Measurements from ENCODE around the gene LHX2. TPM values are rescaled to one million over a fixed set of nuclear protein-coding genes. Genes with fewer than 3 reads are reported as not detected.

LHX2 gene
- total RNA-seq, 2 experiments from 2014 or later, result 0.14 TPM; not detected in 1

DNA sequence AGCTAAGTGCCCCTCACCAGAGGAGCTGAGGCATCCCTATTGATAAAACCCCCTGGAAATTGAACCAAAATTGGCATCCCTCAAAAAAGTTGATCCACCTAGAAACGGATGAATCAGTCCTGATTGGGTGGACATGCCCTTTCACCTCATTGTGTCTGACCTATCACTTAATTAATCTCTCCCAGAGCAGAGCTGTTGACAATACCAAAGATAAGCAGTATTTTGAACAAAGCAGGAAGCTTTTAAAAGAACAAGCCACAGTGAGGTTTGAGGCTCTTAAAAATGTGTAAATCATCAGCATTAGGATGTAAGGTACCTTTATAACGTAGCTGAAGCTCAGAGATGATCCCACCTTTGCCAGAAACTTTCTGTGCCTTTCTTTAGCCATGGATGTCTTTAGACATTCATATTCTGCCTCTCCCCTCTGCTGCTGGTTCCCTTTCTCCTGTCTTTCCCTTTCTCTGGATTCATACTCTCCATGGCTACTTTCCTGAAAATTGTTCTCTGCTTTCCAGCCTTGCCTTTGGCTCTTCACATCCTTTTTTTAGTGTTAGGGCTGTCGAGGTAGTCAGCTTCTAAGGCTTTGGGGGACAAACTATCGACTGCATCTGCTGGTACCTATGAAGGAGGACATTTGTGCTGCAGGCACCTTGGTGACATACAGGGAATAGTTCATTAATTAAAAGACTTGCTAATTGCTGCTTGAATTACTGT is 7.8 kb upstream of the LHX2 start:
- peaks cover 0 to 7% of the 10 kb centered on the region in 2 experiments for H3K9me3 ChIP-seq (ENCODE audit: control insufficient read depth in 1 of 2, insufficient read depth in 1 of 2, low read length in 2 of 2)
- peaks cover 11% of the 10 kb centered on the region for H3K4me1 ChIP-seq (ENCODE audit: insufficient read depth, low read length)
- no peak overlapping the region for H3K4me3 Mint-ChIP-seq
- ChIA-PET POLR2A (no interaction called here), CTCF (no interaction called here)
- no peak overlapping the region for H3K27ac Mint-ChIP-seq
- H3K4me1 Mint-ChIP-seq (ENCODE audit: low read depth), result peaks cover 20% of the 10 kb centered on the region
- H3K36me3 Mint-ChIP-seq (ENCODE audit: low read depth), result no peaks in the 10 kb centered on the region
- intact Hi-C loops (cut with DNase I, micrococcal nuclease), result no loop called here
- TF ChIP-seq, protein P1, sequence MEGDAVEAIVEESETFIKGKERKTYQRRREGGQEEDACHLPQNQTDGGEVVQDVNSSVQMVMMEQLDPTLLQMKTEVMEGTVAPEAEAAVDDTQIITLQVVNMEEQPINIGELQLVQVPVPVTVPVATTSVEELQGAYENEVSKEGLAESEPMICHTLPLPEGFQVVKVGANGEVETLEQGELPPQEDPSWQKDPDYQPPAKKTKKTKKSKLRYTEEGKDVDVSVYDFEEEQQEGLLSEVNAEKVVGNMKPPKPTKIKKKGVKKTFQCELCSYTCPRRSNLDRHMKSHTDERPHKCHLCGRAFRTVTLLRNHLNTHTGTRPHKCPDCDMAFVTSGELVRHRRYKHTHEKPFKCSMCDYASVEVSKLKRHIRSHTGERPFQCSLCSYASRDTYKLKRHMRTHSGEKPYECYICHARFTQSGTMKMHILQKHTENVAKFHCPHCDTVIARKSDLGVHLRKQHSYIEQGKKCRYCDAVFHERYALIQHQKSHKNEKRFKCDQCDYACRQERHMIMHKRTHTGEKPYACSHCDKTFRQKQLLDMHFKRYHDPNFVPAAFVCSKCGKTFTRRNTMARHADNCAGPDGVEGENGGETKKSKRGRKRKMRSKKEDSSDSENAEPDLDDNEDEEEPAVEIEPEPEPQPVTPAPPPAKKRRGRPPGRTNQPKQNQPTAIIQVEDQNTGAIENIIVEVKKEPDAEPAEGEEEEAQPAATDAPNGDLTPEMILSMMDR (IDR thresholded peaks at IDR 0.05), result no peak
- peaks cover 90% of the 10 kb centered on the region for H3K27me3 Mint-ChIP-seq
- no peaks in the 10 kb centered on the region for H3K9me3 Mint-ChIP-seq
- H3K36me3 ChIP-seq (ENCODE audit: insufficient read depth, low read length), result no peaks in the 10 kb centered on the region
- no peak overlapping the region for H3K4me3 ChIP-seq (ENCODE audit: low read length)
- DNase-seq (no peak), ATAC-seq (ENCODE audit: poor library complexity) (no peak)
- H3K27me3 ChIP-seq (ENCODE audit: control insufficient read depth in 1 of 2, insufficient read depth in 2 of 2, low read length in 2 of 2), result peaks cover 83 to 91% of the 10 kb centered on the region in 2 experiments
- H3K27ac ChIP-seq (ENCODE audit: low read depth in 1 of 2, low read length in 2 of 2), result no peak overlapping the region

DNA sequence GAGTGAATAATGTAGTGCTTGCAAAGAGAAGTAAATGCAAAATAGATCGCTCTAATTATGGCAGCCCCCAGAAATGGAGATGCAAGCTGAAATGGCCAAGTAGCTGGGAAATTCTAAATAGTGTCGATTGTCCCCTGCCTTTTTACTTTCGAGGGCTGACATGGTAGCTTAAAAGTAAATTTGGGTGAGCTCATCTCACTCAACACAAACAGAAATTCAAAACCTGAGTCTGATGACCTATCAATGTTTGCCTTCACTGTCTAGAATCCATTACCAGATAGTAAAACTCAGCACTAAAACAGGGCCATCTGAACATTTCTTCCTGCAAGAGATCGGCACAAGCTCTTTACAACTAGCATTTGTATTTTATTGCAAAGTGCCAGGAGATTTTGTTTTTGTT is 7.0 kb upstream of the LHX2 start:
- Mint-ChIP-seq H3K4me1 (ENCODE audit: low read depth) (peaks cover 21% of the 10 kb centered on the region), H3K4me3 (no peak overlapping the region), H3K27ac (no peak overlapping the region), H3K9me3 (no peaks in the 10 kb centered on the region), H3K27me3 (peaks cover 91% of the 10 kb centered on the region), H3K36me3 (ENCODE audit: low read depth) (no peaks in the 10 kb centered on the region)
- no peak overlapping the region for H3K27ac ChIP-seq (ENCODE audit: low read depth in 1 of 2, low read length in 2 of 2)
- DNase-seq (no peak), ATAC-seq (ENCODE audit: poor library complexity) (no peak)
- CTCF ChIA-PET, result no interaction called here
- H3K4me1 ChIP-seq (ENCODE audit: insufficient read depth, low read length), result peaks cover 14% of the 10 kb centered on the region
- no peak overlapping the region for H3K4me3 ChIP-seq (ENCODE audit: low read length)
- peaks cover 86 to 94% of the 10 kb centered on the region in 2 experiments for H3K27me3 ChIP-seq (ENCODE audit: control insufficient read depth in 1 of 2, insufficient read depth in 2 of 2, low read length in 2 of 2)
- intact Hi-C loops (cut with DNase I, micrococcal nuclease), result no loop called here
- TF ChIP-seq, protein P1 (IDR thresholded peaks at IDR 0.05), result no peak
- POLR2A ChIA-PET, result no interaction called here
- H3K9me3 ChIP-seq (ENCODE audit: control insufficient read depth in 1 of 2, insufficient read depth in 1 of 2, low read length in 2 of 2), result peaks cover 0 to 11% of the 10 kb centered on the region in 2 experiments
- H3K36me3 ChIP-seq (ENCODE audit: insufficient read depth, low read length), result no peaks in the 10 kb centered on the region

DNA sequence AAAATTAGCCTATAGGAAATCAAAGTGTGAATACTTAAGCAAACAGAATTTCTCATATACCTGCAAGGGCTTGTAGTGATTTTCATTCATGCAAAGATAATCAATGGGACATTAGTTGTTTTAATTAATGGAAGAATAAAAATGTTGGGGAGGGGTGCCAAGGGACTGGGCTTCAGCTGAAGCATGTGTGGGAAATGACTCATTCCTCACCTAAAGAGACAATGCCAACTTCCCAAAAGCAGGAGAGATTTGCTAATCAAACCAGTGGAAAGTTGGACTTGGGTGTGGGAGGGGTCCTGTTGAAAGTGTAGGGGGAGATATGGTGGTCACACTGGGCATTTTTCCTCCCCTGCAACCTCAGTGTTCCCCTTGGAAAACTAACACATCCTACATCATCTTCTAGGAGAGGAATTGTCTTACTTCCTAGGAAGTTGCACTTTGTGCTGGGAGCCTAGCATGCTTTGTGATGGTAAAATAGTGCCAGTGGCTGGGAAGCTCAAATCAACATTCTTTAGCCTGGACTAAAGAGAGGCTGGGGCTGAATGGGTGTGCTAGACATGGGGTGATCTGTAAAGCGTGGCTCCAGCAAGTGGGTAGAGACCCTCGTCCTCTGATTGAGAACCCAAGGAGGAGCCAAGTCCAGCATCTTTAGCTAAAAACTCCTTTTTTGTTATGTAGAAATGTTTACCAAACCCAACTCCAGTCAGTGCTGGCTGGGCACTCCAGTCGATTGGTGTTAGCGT is 6.4 kb upstream of the LHX2 start:
- no peak overlapping the region for H3K4me3 Mint-ChIP-seq
- POLR2A ChIA-PET, result no interaction called here
- Histone ChIP-seq H3K4me1 (ENCODE audit: insufficient read depth, low read length) (peaks cover 14% of the 10 kb centered on the region), H3K4me3 (ENCODE audit: low read length) (no peak overlapping the region), H3K27ac (ENCODE audit: low read depth in 1 of 2, low read length in 2 of 2) (no peak overlapping the region), H3K36me3 (ENCODE audit: insufficient read depth, low read length) (no peaks in the 10 kb centered on the region), H3K9me3 (ENCODE audit: control insufficient read depth in 1 of 2, insufficient read depth in 1 of 2, low read length in 2 of 2) (peaks cover 0 to 12% of the 10 kb centered on the region in 2 experiments), H3K27me3 (ENCODE audit: control insufficient read depth in 1 of 2, insufficient read depth in 2 of 2, low read length in 2 of 2) (peaks cover 92 to 99% of the 10 kb centered on the region in 2 experiments)
- H3K27me3 Mint-ChIP-seq, result peaks cover 97% of the 10 kb centered on the region
- TF ChIP-seq, protein P1 (IDR thresholded peaks at IDR 0.05), result no peak
- DNase-seq (no peak), ATAC-seq (ENCODE audit: poor library complexity) (no peak)
- H3K4me1 Mint-ChIP-seq (ENCODE audit: low read depth), result peaks cover 27% of the 10 kb centered on the region
- no peaks in the 10 kb centered on the region for H3K36me3 Mint-ChIP-seq (ENCODE audit: low read depth)
- intact Hi-C loops (cut with DNase I, micrococcal nuclease), result no loop called here
- H3K27ac Mint-ChIP-seq, result no peak overlapping the region
- H3K9me3 Mint-ChIP-seq, result no peaks in the 10 kb centered on the region
- CTCF ChIA-PET, result no interaction called here

Measured in CD4-positive, alpha-beta T cell (primary cell).